Nucleus accumbens (tissue), 56 donors: ENCODE measurements around the gene CYBA.
A peak's percentile ranks its signal among the peaks of the same experiment; 100 is the strongest.

Experiments used
- DNase-seq, 56 donors: peaks; one replicate each; lab custom pipeline; 2025; lab: John Stamatoyannopoulos, UW

Gene CYBA

GRCh38 chr16:88599092-88599733 is 51.6 kb downstream of the CYBA start:
- peak in 34 of 56 donors; percentile 5 to 65 (median 27) for DNase-seq

- DNase-seq: no peak
These were observed 52.9 kb downstream of the CYBA start for GRCh38 chr16:88597856-88598491.

- peak in 7 of 56 donors; percentile 7 to 20 (median 13) for DNase-seq
These were observed 54.4 kb downstream of the CYBA start for GRCh38 chr16:88596483-88596882.

DNA sequence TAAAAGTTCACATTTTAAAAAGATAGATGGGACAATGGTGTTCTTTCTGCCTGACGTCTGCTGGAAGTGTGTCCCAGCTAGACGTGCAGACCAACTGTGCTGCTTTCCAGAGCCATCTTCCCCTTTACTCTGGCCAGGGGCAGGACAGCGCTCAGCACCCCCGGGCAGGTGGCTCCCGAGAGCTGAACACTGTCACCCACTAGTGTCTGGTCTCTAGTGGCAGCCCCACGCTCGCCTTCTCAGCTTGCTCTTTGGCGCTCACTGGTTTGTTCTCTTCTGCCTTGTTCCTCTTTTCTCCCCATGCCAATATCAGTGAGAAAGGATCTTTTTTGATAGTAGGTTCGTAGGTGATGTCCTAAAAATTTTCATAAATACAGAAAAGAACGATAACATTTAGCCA is 54.9 kb downstream of the CYBA start:
- DNase-seq: peak in 1 of 56 donors; percentile 7

DNA sequence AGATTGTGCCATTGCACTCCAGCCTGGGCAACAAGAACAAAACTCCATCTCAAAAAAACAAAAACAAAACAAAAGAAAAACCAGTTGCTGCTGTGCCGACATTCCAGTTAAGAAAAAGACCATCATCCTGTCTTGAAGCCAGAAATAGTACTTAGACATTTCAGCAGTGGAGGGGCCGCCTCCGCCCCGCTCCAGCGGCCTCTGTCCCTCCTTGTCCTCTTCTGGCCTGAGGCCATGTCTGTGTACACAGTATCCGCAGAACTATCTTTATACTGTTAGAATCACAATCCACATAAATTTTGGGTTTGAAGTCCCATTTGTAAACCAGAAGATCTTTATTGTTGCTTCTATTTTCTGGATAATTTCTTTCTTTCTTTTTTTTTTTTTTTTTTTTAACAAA is 55.8 kb downstream of the CYBA start:
- peak in 1 of 56 donors; percentile 13 for DNase-seq

DNA sequence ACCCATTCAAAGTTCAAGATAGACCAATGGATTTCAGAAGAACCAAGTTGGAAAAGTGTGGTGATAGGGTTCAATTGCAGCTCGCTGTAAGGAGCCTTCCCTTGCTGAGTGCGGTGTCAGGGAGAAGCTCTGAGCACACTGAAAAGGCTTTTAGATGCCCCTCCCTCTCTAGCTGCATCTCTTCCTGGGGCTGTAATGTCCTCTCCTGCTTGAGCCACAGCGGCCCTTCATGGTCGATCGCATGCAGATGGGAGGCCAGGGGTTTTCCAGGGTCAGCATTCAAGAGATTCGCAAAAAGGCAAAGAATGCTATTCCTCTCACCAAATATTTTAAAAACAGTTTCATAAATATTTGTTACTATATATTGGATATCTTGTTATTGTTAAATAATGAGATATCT is 56.9 kb downstream of the CYBA start:
- peak in 1 of 56 donors; percentile 37 for DNase-seq

DNA sequence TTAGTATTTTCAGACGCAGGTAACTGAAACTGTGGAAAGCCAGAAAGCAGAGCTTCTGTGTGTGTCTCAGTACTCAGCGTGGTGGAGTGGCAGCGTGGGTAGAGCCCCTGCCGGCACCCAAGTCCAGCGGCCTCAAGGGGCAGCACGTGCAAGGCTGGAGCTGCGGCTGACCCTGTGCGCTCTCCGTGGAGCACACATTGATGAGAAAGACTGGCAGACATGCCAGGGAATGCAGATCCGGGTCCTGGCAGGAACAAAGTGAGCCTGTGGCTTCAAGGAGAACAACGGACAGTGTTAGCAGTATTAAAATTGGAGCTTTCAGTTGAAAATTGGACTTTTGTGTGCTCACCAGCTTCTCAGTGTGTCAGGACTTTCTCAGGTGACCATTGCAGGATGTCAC is 57.4 kb downstream of the CYBA start:
- DNase-seq: peak in 48 of 56 donors; percentile 5 to 76 (median 49)
